CD14-positive monocyte (primary cell): ENCODE results near the gene PCBP3. TPM values are rescaled to one million over a fixed set of nuclear protein-coding genes. Genes with fewer than 3 reads are reported as not detected.

ENCODE experiments used
- DNase-seq, 3 donors: peaks; one replicate each; pipeline ENCODE4 v3.0.0-alpha.2; 2011 to 2022
- H2AFZ ChIP-seq: 2 replicates; pipeline ENCODE4 v1.6.0; 2012; ENCODE audit warnings: mild to moderate bottlenecking, low read depth, low read length, inconsistent platforms; ENCODE audit not compliant: insufficient read depth, poor library complexity, severe bottlenecking
- H3K27ac ChIP-seq, 2 donors: 1 replicate in 1 of 2; 2 replicates in 1 of 2; pipeline ENCODE4 v1.5.1; 2012 to 2013; ENCODE audit warnings: low read length in 2 of 2, control low read depth in 1 of 2, inconsistent platforms in 1 of 2, low read depth in 1 of 2, mild to moderate bottlenecking in 1 of 2
- H3K27me3 ChIP-seq, 2 donors: one replicate each; pipeline versions ENCODE4 v1.6.0 to v1.6.1; 2011 to 2013; ENCODE audit warnings: low read length in 2 of 2; ENCODE audit not compliant: control insufficient read depth in 2 of 2, insufficient read depth in 2 of 2
- H3K36me3 ChIP-seq, 2 donors: replicated peaks in 1 of 2; 1 replicate in 1 of 2; 2 replicates in 1 of 2; pipeline versions ENCODE4 v1.5.1 to v1.6.1; 2012 to 2013; ENCODE audit warnings: low read length in 2 of 2, control low read depth in 1 of 2, inconsistent platforms in 1 of 2, mild to moderate bottlenecking in 1 of 2; ENCODE audit not compliant: insufficient read depth in 2 of 2, control insufficient read depth in 1 of 2
- H3K4me1 ChIP-seq, 2 donors: 1 replicate in 1 of 2; 2 replicates in 1 of 2; pipeline versions ENCODE4 v1.5.1 to v1.6.1; 2012 to 2013; ENCODE audit warnings: low read length in 2 of 2, control low read depth in 1 of 2, inconsistent platforms in 1 of 2, mild to moderate bottlenecking in 1 of 2, moderate library complexity in 1 of 2; ENCODE audit not compliant: insufficient read depth in 2 of 2, control insufficient read depth in 1 of 2
- H3K4me2 ChIP-seq: replicated peaks from 2 replicates; pipeline ENCODE3; 2012; ENCODE audit warnings: low read length, moderate library complexity, mild to moderate bottlenecking; ENCODE audit not compliant: poor library complexity, severe bottlenecking; ENCODE audit errors: extremely low read depth
- H3K4me3 ChIP-seq, 3 experiments: fragments of 200-600 bp in 1 of 3; sonication (generic) in 1 of 3; replicated peaks in 1 of 3; 1 replicate in 2 of 3; 2 replicates in 1 of 3; pipeline ENCODE4 v1.5.1; 2011 to 2013; ENCODE audit warnings: low read length in 3 of 3, mild to moderate bottlenecking in 3 of 3, control low read depth in 2 of 3, low read depth in 2 of 3, inconsistent platforms in 1 of 3, moderate library complexity in 1 of 3
- H3K79me2 ChIP-seq: 2 replicates; pipeline ENCODE4 v1.6.0; 2012; ENCODE audit warnings: mild to moderate bottlenecking, control low read depth, inconsistent platforms, low read length, moderate library complexity; ENCODE audit not compliant: insufficient read depth
- H3K9ac ChIP-seq: 2 replicates; pipeline ENCODE4 v1.6.0; 2017; ENCODE audit warnings: low read length, mild to moderate bottlenecking; ENCODE audit not compliant: insufficient read depth, poor library complexity, severe bottlenecking
- H3K9me3 ChIP-seq, 2 donors: replicated peaks in 1 of 2; 1 replicate in 1 of 2; 2 replicates in 1 of 2; pipeline versions ENCODE4 v1.5.1 to v1.6.1; 2012 to 2013; ENCODE audit warnings: low read length in 2 of 2, control low read depth in 1 of 2; ENCODE audit not compliant: control insufficient read depth in 1 of 2, insufficient read depth in 1 of 2
- H4K20me1 ChIP-seq: 2 replicates; pipeline ENCODE4 v1.6.0; 2012; ENCODE audit warnings: mild to moderate bottlenecking, low read length, control low read depth, moderate library complexity; ENCODE audit not compliant: insufficient read depth
- H3K27ac Mint-ChIP-seq, 7 donors: one replicate each; pipeline ENCODE4 v1.8.0; 2020; ENCODE audit warnings: mild to moderate bottlenecking in 7 of 7, mixed read lengths in 7 of 7, moderate library complexity in 6 of 7, inconsistent platforms in 2 of 7
- H3K27me3 Mint-ChIP-seq, 3 donors: one replicate each; pipeline ENCODE4 v1.8.0; 2021 to 2022; ENCODE audit warnings: low read depth in 3 of 3, mild to moderate bottlenecking in 3 of 3, mixed read lengths in 3 of 3, moderate library complexity in 3 of 3, inconsistent platforms in 1 of 3
- H3K36me3 Mint-ChIP-seq, 2 donors: one replicate each; pipeline ENCODE4 v1.8.0; 2020; ENCODE audit warnings: mixed read lengths in 2 of 2, inconsistent platforms in 1 of 2, mild to moderate bottlenecking in 1 of 2
- H3K4me1 Mint-ChIP-seq: one replicate; pipeline ENCODE4 v1.8.0; 2020; ENCODE audit warnings: mild to moderate bottlenecking, mixed read lengths
- H3K4me3 Mint-ChIP-seq, 2 donors: one replicate each; pipeline ENCODE4 v1.8.0; 2020; ENCODE audit warnings: mild to moderate bottlenecking in 2 of 2, mixed read lengths in 2 of 2, moderate library complexity in 1 of 2
- H3K9me3 Mint-ChIP-seq, 7 donors: one replicate each; pipeline ENCODE4 v1.8.0; 2020 to 2022; ENCODE audit warnings: mixed read lengths in 7 of 7, mild to moderate bottlenecking in 6 of 7, moderate library complexity in 6 of 7, inconsistent platforms in 2 of 7
- CTCF ChIP-seq: fragments of 200-600 bp; IDR thresholded peaks from one replicate; pipeline ENCODE4 v1.8.0; 2022; ENCODE audit warnings: antibody characterized with exemption, mild to moderate bottlenecking
- WGBS: methylation state at CpG from one replicate; pipeline ENCODE4 v1.1.5; 2013; ENCODE audit warnings: missing lambda C conversion rate; ENCODE audit not compliant: insufficient coverage; 5-methylcytosine and 5-hydroxymethylcytosine counted together
- intact Hi-C, 2 donors: fragments of 100-400 bp; cut with micrococcal nuclease; formaldehyde crosslinking; loops; one replicate each; pipeline versions ENCODE4 v1.15.0 to v1.15.1; 2023
- polyA plus RNA-seq, 3 donors: library from polyadenylated mRNA; depleted of rRNA in 1 of 3; unstranded in 2 of 3; stranded (reverse) in 1 of 3; fragments of 300-500 nt in 2 of 3; fragments of >200 nt in 1 of 3; fragmentation: Illumina TruSeq in 2 of 3; gene quantifications; 1 replicate in 2 of 3; 2 replicates in 1 of 3; pipeline ENCODE4 v1.2.3, GENCODE V29; 2012 to 2021

PCBP3 gene
- polyA plus RNA-seq, 3 donors: 0.34 to 0.49 TPM; not detected in 1

DNA sequence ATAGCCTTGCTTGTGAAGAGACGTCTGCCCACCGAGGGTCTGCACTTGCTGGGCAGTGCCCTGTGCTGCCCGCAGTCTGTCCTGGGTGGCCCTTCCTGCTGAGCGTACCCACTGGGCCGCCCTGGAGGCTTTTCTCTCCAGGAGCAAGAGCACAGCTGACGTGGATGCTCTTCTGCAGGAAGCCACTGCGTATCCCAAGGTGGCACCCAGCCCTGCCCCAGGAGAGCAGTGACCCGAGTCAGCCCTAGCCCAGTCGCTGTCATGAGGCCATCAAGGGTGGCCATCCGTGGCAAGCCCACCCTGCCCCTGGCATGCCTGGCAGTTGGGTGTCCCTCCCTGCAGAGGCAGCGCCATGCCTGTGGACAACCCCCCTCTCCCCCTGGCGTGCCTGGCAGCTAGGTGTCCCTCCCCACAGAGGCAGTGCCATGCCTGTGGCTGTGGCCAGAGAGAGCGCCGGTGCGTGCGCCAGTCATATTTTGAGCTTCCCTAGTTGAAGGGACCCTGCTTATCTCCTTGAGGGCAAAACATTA, 286.8 kb downstream of the PCBP3 start:
- no peak for TF ChIP-seq CTCF
- intact Hi-C loops: no loop called here
- H3K27me3 Mint-ChIP-seq: peaks cover 0 to 4% (median 0%) of the 10 kb centered on the region in 3 donors
- no peaks in the 10 kb centered on the region for H3K27me3 ChIP-seq
- 93% methylated on average over 16 of the region's 16 CpGs for WGBS
- H3K27ac ChIP-seq: no peak overlapping the region
- no peak overlapping the region for H3K9ac ChIP-seq
- no peak overlapping the region for H3K4me3 Mint-ChIP-seq
- H3K27ac Mint-ChIP-seq: no peak overlapping the region
- H2AFZ ChIP-seq: no peak overlapping the region
- no peaks in the 10 kb centered on the region for H4K20me1 ChIP-seq
- peaks cover 18 to 44% (median 21%) of the 10 kb centered on the region in 7 donors for H3K9me3 Mint-ChIP-seq
- DNase-seq: no peak
- no peak overlapping the region for H3K4me2 ChIP-seq
- H3K79me2 ChIP-seq: no peaks in the 10 kb centered on the region
- no peaks in the 10 kb centered on the region for H3K36me3 ChIP-seq
- H3K4me1 Mint-ChIP-seq: no peaks in the 10 kb centered on the region
- H3K4me1 ChIP-seq: no peaks in the 10 kb centered on the region
- H3K9me3 ChIP-seq: peaks cover 5 to 55% of the 10 kb centered on the region in 2 donors
- H3K36me3 Mint-ChIP-seq: no peaks in the 10 kb centered on the region
- H3K4me3 ChIP-seq: no peak overlapping the region

DNA sequence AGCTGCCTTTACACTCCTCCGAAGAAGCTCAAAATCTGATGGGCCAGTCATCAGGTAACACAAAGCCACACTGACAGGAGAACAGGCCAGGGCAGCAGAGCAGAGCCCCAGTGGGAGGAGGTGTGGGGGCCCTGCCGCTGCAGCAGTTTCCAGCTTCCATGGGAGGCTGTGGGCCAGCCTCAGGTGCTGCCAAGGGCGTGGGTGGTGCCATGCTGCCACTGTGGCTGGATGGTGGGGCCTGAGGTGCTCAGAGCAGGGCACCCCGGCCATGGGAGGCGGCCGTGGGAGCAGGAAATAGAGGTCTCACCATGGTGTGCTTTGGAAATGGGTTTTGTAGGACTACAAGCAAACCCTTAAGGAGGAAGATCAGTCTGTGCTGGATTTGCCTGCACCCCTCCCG, 287.3 kb downstream of the PCBP3 start:
- no peak overlapping the region for H3K27ac Mint-ChIP-seq
- H3K9me3 ChIP-seq: peaks cover 9 to 60% of the 10 kb centered on the region in 2 donors
- H3K36me3 Mint-ChIP-seq: no peaks in the 10 kb centered on the region
- peaks cover 0 to 4% (median 0%) of the 10 kb centered on the region in 3 donors for H3K27me3 Mint-ChIP-seq
- H3K36me3 ChIP-seq: no peaks in the 10 kb centered on the region
- peaks cover 21 to 47% (median 26%) of the 10 kb centered on the region in 7 donors for H3K9me3 Mint-ChIP-seq
- no peaks in the 10 kb centered on the region for H4K20me1 ChIP-seq
- H3K4me1 ChIP-seq: no peaks in the 10 kb centered on the region
- intact Hi-C loops: no loop called here
- no peaks in the 10 kb centered on the region for H3K4me1 Mint-ChIP-seq
- H3K79me2 ChIP-seq: no peaks in the 10 kb centered on the region
- TF ChIP-seq CTCF: no peak
- WGBS: 94% methylated on average over 7 of the region's 7 CpGs
- DNase-seq: no peak
- H2AFZ ChIP-seq: no peak overlapping the region
- H3K9ac ChIP-seq: no peak overlapping the region
- H3K4me3 Mint-ChIP-seq: no peak overlapping the region
- no peak overlapping the region for H3K27ac ChIP-seq
- H3K27me3 ChIP-seq: no peaks in the 10 kb centered on the region
- no peak overlapping the region for H3K4me2 ChIP-seq
- H3K4me3 ChIP-seq: no peak overlapping the region
